HUES48 (cell line): Measurements from ENCODE around the gene ZNF724.
A peak's percentile ranks its signal among the peaks of the same experiment; 100 is the strongest.
"Not testable (repeated sequence)": the region's sequence is repeated elsewhere in the genome, so short reads cannot be mapped to it uniquely, and the experiment has no call there.

Experiments
- H3K27ac ChIP-seq: one replicate; pipeline ENCODE4 v1.7.0; 2013; ENCODE audit warnings: low read depth, low read length, inconsistent platforms
- H3K27me3 ChIP-seq: 2 replicates; pipeline ENCODE4 v1.6.1; 2013; ENCODE audit warnings: mild to moderate bottlenecking, low read length; ENCODE audit not compliant: control insufficient read depth, insufficient read depth
- H3K36me3 ChIP-seq: 2 replicates; pipeline ENCODE4 v1.6.1; 2013; ENCODE audit warnings: low read length; ENCODE audit not compliant: control insufficient read depth, insufficient read depth
- H3K4me1 ChIP-seq: 2 replicates; pipeline ENCODE4 v1.6.1; 2013; ENCODE audit warnings: mild to moderate bottlenecking, low read length; ENCODE audit not compliant: control insufficient read depth, insufficient read depth
- H3K4me3 ChIP-seq: 2 replicates; pipeline ENCODE4 v1.5.1; 2013; ENCODE audit warnings: mild to moderate bottlenecking, low read depth, low read length
- H3K9ac ChIP-seq: 2 replicates; pipeline ENCODE4 v1.6.1; 2013; ENCODE audit warnings: mild to moderate bottlenecking, low read depth, low read length, moderate library complexity
- H3K9me3 ChIP-seq: 2 replicates; pipeline ENCODE4 v1.6.1; 2013; ENCODE audit warnings: low read length; ENCODE audit not compliant: control insufficient read depth, insufficient read depth

ZNF724 gene

DNA sequence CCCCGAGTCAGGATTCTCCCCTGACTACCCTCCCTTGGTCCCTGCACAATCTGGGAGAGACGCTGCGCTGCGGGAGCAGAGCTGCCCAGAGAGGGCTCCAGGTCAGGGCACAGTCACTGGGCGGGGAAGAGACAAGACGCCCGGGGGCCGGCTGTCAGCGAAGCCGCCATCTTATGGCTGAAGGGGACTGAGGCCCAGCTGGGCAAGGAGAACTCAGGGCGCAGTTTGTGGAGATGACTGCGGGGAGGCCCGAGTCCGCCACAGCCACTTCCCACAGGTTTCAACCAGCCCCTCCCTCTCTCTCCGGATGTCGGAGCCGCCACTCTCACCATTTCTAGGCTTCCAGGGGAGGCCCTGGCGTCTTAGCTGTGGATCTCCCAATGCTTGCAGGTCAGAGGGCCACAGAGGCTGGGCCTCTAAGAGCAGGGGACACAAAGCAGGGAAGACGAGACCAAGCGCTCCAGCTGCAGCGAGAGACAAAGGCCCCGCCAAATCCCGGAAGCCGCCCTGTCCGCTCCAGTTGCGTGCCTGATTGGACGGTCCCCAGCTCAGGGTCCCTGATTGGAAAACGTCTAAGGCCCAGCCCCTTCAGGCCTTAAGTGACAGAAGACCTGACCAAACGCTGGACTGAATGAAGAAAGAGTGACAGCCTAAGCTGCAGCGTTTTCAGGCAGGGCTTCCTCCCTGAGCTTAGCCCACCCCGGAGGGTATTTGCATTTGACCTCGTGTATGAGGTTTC, at the start of gene ZNF724:
Gene ZNF724, minus strand, starts transcription at position 484 of the 739 bp plus-strand sequence. Its CDS starts 152 bp downstream, at position 332.
- peak within 1 kb of the TSS; percentile 96 for H3K4me3 ChIP-seq
- H3K27ac ChIP-seq = peak within 1 kb of the TSS; percentile 99
- no peaks in the 10 kb centered on the region for H3K27me3 ChIP-seq
- H3K9me3 ChIP-seq = no peaks in the 10 kb centered on the region
- peaks cover 35% of the 10 kb centered on the region for H3K36me3 ChIP-seq
- peak within 1 kb of the TSS; percentile 95 for H3K9ac ChIP-seq
- peaks cover 11% of the 10 kb centered on the region for H3K4me1 ChIP-seq

DNA sequence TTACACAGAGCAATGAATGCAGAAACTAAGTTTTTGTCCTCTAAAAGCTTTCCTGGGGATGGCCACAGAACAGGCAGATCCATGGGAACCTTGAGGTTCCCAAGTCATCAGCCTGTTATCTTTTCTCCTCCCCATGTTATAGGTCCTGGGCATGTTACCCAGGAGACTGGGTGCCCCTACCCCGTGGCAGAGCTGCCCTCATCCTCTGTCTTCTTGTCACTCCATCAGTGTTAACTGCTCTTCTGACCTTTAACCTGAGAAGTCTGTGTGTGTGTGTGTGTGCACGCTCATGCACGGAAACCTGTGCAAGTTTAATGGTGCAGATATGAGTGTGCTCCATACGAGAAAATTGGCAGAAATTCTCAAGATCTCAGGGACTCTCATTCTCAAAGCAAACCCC, 43.9 kb upstream of the ZNF724 start:
- no peak overlapping the region for H3K27ac ChIP-seq
- H3K4me1 ChIP-seq = no peaks in the 10 kb centered on the region
- no peak overlapping the region for H3K9ac ChIP-seq
- H3K9me3 ChIP-seq = peaks cover 31% of the 10 kb centered on the region
- H3K27me3 ChIP-seq = no peaks in the 10 kb centered on the region
- no peaks in the 10 kb centered on the region for H3K36me3 ChIP-seq
- no peak overlapping the region for H3K4me3 ChIP-seq

DNA sequence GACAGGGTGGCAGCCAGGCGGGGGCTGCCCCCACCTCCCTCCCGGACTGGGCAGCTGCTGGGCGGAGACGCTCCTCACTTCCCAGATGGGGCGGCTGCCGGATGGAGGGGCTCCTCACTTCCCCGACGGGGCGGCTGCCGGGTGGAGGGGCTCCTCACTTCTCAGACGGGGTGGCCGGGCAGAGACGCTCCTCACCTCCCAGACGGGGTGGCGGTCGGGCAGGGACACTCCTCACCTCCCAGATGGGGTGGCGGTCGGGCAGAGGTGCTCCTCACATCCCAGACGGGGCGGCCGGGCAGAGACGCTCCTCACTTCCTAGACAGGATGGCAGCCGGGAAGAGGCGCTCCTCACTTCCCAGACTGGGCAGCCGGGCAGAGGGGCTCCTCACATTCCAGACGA, 39.8 kb upstream of the ZNF724 start:
- H3K9me3 ChIP-seq = peaks cover 48% of the 10 kb centered on the region
- not testable (repeated sequence) for H3K9ac ChIP-seq, H3K36me3 ChIP-seq, H3K4me1 ChIP-seq, H3K4me3 ChIP-seq, H3K27me3 ChIP-seq, H3K27ac ChIP-seq

DNA sequence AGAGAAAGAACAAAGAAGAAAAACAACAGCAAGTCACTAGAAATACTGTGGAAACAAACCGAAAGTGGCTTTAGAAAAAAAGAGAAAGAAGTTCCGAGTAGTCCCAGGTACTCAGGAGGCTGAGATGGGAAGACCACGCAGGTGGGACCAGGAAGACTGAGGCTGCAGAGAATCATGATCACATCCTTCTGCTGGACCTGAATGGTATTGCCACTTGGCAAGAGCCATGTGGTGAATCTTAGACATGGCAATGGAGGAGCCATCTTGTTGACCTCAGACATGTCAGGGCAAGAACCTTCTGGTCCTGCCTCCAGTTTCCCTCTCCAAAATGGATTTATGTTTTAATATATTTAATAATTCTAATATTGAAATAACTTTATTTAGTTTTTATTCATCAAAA, 37.4 kb upstream of the ZNF724 start:
- H3K9ac ChIP-seq = no peak overlapping the region
- H3K27me3 ChIP-seq = no peaks in the 10 kb centered on the region
- peaks cover 41% of the 10 kb centered on the region for H3K9me3 ChIP-seq
- H3K36me3 ChIP-seq = no peaks in the 10 kb centered on the region
- no peak overlapping the region for H3K4me3 ChIP-seq
- H3K27ac ChIP-seq = no peak overlapping the region
- no peaks in the 10 kb centered on the region for H3K4me1 ChIP-seq

DNA sequence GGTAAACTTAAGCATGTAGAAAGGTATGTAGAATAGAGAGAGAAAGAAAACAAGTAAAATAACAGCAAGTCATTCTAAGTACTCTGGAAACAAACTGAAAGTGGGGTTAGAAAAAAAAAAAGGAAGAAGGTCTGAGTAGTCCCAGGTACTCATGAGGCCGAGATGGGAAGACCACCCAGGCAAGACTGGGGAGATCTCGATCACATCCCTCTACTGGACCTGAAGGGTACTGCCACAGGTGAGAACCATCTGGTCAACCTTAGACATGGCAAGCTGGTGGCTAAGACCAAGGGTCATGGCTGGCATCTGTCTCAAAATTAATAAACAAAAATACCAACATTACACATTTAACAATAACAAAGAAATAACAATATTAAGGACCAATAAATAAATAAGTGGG, 36.3 kb upstream of the ZNF724 start:
- no peaks in the 10 kb centered on the region for H3K27me3 ChIP-seq
- H3K27ac ChIP-seq = no peak overlapping the region
- no peaks in the 10 kb centered on the region for H3K36me3 ChIP-seq
- peaks cover 35% of the 10 kb centered on the region for H3K9me3 ChIP-seq
- H3K4me3 ChIP-seq = no peak overlapping the region
- H3K9ac ChIP-seq = no peak overlapping the region
- H3K4me1 ChIP-seq = no peaks in the 10 kb centered on the region

GRCh38 chr19:23285948-23286347, 35.8 kb upstream of the ZNF724 start:
- Histone ChIP-seq H3K9me3 (peaks cover 32% of the 10 kb centered on the region), H3K9ac (no peak overlapping the region)

DNA sequence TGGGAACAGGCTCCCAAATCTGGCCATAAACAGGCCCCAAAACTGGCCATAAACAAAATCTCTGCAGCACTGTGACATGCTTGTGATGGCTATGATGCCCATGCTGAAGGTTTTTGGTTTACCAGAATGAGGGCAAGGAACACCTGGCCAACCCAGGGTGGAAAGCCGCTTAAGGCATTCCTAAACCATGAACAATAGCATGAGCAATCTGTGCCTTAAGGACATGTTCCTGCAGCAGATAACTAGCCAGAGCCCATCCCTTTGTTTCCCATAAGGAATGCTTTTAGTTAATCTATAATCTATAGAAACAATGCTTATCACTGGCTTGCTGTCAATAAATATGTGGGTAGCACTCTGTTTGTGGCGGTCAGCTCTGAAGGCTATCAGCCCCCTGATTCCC, 35.1 kb upstream of the ZNF724 start:
- not testable (repeated sequence) for H3K9ac ChIP-seq, H3K27me3 ChIP-seq, H3K36me3 ChIP-seq, H3K4me3 ChIP-seq, H3K27ac ChIP-seq, H3K4me1 ChIP-seq
- peaks cover 29% of the 10 kb centered on the region for H3K9me3 ChIP-seq

More at GRCh38 chr19:23285948-23286347, 35.8 kb upstream of the ZNF724 start:
- Histone ChIP-seq H3K27ac (no peak overlapping the region), H3K4me1 (no peaks in the 10 kb centered on the region), H3K27me3 (no peaks in the 10 kb centered on the region), H3K4me3 (no peak overlapping the region), H3K36me3 (no peaks in the 10 kb centered on the region)

DNA sequence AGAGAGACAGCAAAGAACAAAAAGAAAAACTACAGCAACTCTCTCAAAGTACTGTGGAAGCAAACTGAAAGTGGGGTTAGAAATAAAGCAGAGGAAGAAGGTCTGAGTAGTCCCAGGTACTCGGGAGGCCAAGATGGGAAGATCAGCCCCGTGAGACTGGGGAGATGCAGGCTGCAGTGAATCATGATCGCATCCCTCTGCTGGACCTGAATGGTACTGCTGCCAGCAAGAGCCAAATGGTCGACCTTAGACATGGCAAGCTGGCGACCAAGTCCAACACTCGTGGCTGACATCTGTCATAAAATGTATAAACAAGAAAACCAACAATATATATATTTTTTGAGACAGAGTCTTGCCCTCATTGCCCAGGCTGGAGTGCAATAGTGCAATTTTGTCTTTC, 33.7 kb upstream of the ZNF724 start:
- Histone ChIP-seq H3K4me1 (no peaks in the 10 kb centered on the region), H3K27me3 (no peaks in the 10 kb centered on the region), H3K9ac (no peak overlapping the region), H3K36me3 (no peaks in the 10 kb centered on the region), H3K27ac (no peak overlapping the region), H3K9me3 (peaks cover 27% of the 10 kb centered on the region), H3K4me3 (no peak overlapping the region)

GRCh38 chr19:23281663-23282276, 31.6 kb upstream of the ZNF724 start:
- Histone ChIP-seq H3K36me3 (no peaks in the 10 kb centered on the region), H3K27ac (no peak overlapping the region), H3K4me3 (no peak overlapping the region), H3K4me1 (no peaks in the 10 kb centered on the region), H3K9ac (no peak overlapping the region), H3K27me3 (no peaks in the 10 kb centered on the region), H3K9me3 (peaks cover 9% of the 10 kb centered on the region; the same call in 1 of the 2 replicates)

DNA sequence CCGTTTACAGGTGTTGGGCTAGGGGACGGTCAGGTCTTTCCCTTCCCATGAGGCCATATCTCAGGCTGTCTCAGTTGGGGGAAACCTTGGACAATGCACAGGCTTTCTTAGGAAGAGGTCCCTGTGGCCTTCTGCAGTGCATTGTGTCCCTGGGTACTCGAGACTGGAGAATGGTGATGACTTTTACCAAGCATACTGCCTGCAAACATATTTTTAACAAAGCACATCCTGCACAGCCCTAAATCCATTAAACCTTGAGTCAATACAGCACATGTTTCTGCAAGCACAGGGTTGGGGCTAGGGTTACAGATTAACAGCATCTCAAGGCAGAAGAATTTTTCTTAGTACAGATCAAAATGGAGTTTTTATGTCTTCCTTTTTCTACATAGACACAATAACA, 27.9 kb upstream of the ZNF724 start:
- H3K27ac ChIP-seq, H3K27me3 ChIP-seq, H3K9me3 ChIP-seq, H3K36me3 ChIP-seq, H3K4me1 ChIP-seq, H3K9ac ChIP-seq, H3K4me3 ChIP-seq: not testable (repeated sequence)

- H3K9ac ChIP-seq = peak overlapping the region; percentile 99
- H3K4me3 ChIP-seq = peak overlapping the region; percentile 100
- no peaks in the 10 kb centered on the region for H3K27me3 ChIP-seq
- H3K4me1 ChIP-seq = peaks cover 7% of the 10 kb centered on the region
- no peaks in the 10 kb centered on the region for H3K9me3 ChIP-seq
- peaks cover 29% of the 10 kb centered on the region for H3K36me3 ChIP-seq
- peak overlapping the region; percentile 98 for H3K27ac ChIP-seq
These were observed 23.6 kb upstream of the ZNF724 start for GRCh38 chr19:23273590-23274412.
